ENCODE results near the gene AGBL4.

DNA sequence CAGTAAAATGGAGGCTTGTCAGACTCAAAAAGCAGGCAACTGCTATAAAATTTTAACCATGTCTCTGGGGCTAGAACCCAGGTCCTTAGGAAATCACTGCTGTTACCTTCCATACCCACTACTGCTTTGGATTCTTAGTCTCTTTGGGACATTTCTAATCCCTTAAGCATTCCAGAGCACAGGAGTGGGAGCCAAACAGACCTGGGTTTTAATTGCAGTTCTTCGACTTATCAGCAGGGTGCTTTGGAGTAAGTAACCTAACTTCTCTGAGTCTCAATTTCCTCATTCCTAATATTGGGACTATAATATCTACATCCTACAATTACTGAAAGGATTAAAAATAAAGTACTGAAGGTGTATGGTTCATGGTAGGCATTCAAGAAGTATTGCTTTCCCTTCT is 1086.0 kb downstream of the AGBL4 start:
- TF ChIP-seq, protein P1, sequence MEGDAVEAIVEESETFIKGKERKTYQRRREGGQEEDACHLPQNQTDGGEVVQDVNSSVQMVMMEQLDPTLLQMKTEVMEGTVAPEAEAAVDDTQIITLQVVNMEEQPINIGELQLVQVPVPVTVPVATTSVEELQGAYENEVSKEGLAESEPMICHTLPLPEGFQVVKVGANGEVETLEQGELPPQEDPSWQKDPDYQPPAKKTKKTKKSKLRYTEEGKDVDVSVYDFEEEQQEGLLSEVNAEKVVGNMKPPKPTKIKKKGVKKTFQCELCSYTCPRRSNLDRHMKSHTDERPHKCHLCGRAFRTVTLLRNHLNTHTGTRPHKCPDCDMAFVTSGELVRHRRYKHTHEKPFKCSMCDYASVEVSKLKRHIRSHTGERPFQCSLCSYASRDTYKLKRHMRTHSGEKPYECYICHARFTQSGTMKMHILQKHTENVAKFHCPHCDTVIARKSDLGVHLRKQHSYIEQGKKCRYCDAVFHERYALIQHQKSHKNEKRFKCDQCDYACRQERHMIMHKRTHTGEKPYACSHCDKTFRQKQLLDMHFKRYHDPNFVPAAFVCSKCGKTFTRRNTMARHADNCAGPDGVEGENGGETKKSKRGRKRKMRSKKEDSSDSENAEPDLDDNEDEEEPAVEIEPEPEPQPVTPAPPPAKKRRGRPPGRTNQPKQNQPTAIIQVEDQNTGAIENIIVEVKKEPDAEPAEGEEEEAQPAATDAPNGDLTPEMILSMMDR (optimal IDR thresholded peaks at IDR 0.05 in 1 of 3, IDR thresholded peaks at IDR 0.05 in 1 of 3, conservative IDR thresholded peaks at IDR 0.05 in 1 of 3; ENCODE audit: extremely low read depth in 1 of 3, insufficient read depth in 2 of 3, low read length in 3 of 3) = no peak
- TF ChIP-seq EZH2 (IDR thresholded peaks at IDR 0.05; ENCODE audit: low read length) = no peak

Data from keratinocyte (primary cell).